GM23338 (cell line): ENCODE results near the gene PTPRS. TPM values are rescaled to one million over a fixed set of nuclear protein-coding genes. Genes with fewer than 3 reads are reported as not detected.
"Not testable (repeated sequence)": the region's sequence is repeated elsewhere in the genome, so short reads cannot be mapped to it uniquely, and the experiment has no call there.

Experiments
- ATAC-seq: fragments of 200-7000 bp; cut with Tn5 transposase; 3 replicates; pipeline ENCODE4 v1.9.1; 2020
- DNase-seq: peaks from one replicate; pipeline ENCODE4 v3.0.0-alpha.2; 2015; ENCODE audit warnings: low spot score
- H2AFZ ChIP-seq: fragments of 200-600 bp; sonication (generic); 2 replicates; pipeline ENCODE4 v1.8.0; 2016; ENCODE audit warnings: antibody characterized with exemption, mild to moderate bottlenecking, moderate library complexity
- H3F3A ChIP-seq: fragments of 200-600 bp; sonication (generic); replicated peaks from 2 replicates; pipeline ENCODE4 v1.8.0; 2017; ENCODE audit warnings: antibody characterized with exemption, mixed run types, low read depth
- H3K27ac ChIP-seq: fragments of 200-600 bp; sonication (generic); 2 replicates; pipeline ENCODE4 v1.6.1; 2016; ENCODE audit warnings: low read depth
- H3K27me3 ChIP-seq: fragments of 200-600 bp; sonication (generic); 2 replicates; pipeline ENCODE4 v1.8.0; 2016; ENCODE audit warnings: mild to moderate bottlenecking, mixed run types, moderate library complexity; ENCODE audit not compliant: insufficient read depth
- H3K36me3 ChIP-seq: fragments of 200-600 bp; sonication (generic); 2 replicates; pipeline ENCODE4 v1.8.0; 2016; ENCODE audit warnings: mild to moderate bottlenecking; ENCODE audit not compliant: insufficient read depth
- H3K4me1 ChIP-seq: fragments of 200-600 bp; sonication (generic); 2 replicates; pipeline ENCODE4 v1.8.0; 2016; ENCODE audit warnings: mild to moderate bottlenecking, moderate library complexity; ENCODE audit not compliant: insufficient read depth
- H3K4me2 ChIP-seq: fragments of 200-600 bp; sonication (generic); 2 replicates; pipeline ENCODE4 v1.7.1; 2017; ENCODE audit warnings: mixed run types
- H3K4me3 ChIP-seq: fragments of 200-600 bp; sonication (generic); 2 replicates; pipeline ENCODE4 v1.6.1; 2016; ENCODE audit warnings: mixed run types
- H3K79me2 ChIP-seq: fragments of 200-600 bp; sonication (generic); replicated peaks from 2 replicates; pipeline ENCODE4 v1.8.0; 2017; ENCODE audit warnings: mild to moderate bottlenecking; ENCODE audit not compliant: insufficient read depth
- H3K9me2 ChIP-seq: fragments of 200-600 bp; sonication (generic); 2 replicates; pipeline ENCODE4 v1.8.0; 2017; ENCODE audit not compliant: insufficient read depth
- H4K20me1 ChIP-seq: fragments of 200-600 bp; sonication (generic); replicated peaks from 2 replicates; pipeline ENCODE4 v1.8.0; 2017; ENCODE audit warnings: mild to moderate bottlenecking; ENCODE audit not compliant: insufficient read depth
- H3K27ac Mint-ChIP-seq: 2 replicates; pipeline ENCODE4 v1.8.0; 2020; ENCODE audit warnings: inconsistent platforms, mild to moderate bottlenecking, moderate library complexity, mixed read lengths
- H3K27me3 Mint-ChIP-seq: 3 replicates; pipeline ENCODE4 v1.8.0; 2022; ENCODE audit warnings: low read depth, mild to moderate bottlenecking, moderate library complexity, mixed read lengths, inconsistent platforms; ENCODE audit not compliant: insufficient read depth, poor library complexity
- H3K36me3 Mint-ChIP-seq: 3 replicates; pipeline ENCODE4 v1.8.0; 2021; ENCODE audit warnings: low read depth, mild to moderate bottlenecking, inconsistent platforms, moderate library complexity, mixed read lengths
- H3K4me1 Mint-ChIP-seq: 3 replicates; pipeline ENCODE4 v1.8.0; 2020; ENCODE audit warnings: mild to moderate bottlenecking, inconsistent platforms, mixed read lengths
- H3K4me3 Mint-ChIP-seq: 3 replicates; pipeline ENCODE4 v1.8.0; 2021; ENCODE audit warnings: moderate library complexity, mild to moderate bottlenecking, inconsistent platforms, mixed read lengths
- H3K9me3 Mint-ChIP-seq: 3 replicates; pipeline ENCODE4 v1.8.0; 2020; ENCODE audit warnings: moderate library complexity, mild to moderate bottlenecking, inconsistent platforms, mixed read lengths
- CREB1 ChIP-seq: fragments of 250-450 bp; sonication (Bioruptor Pico); IDR thresholded peaks from 2 replicates; pipeline ENCODE4 v1.5.0; 2020; ENCODE audit warnings: low read depth, mild to moderate bottlenecking, moderate library complexity
- EZH2 ChIP-seq: fragments of 200-600 bp; sonication (generic); IDR thresholded peaks from one replicate; pipeline ENCODE4 v1.8.0; 2017; ENCODE audit warnings: antibody characterized with exemption, mild to moderate bottlenecking, low read depth; ENCODE audit not compliant: unreplicated experiment
- JUNB ChIP-seq: IDR thresholded peaks from one replicate; pipeline ENCODE4 v1.6.1; 2016; ENCODE audit warnings: antibody characterized with exemption; ENCODE audit not compliant: unreplicated experiment
- POLR2AphosphoS5 ChIP-seq: IDR thresholded peaks from 2 replicates; pipeline ENCODE4 v1.6.1; 2016; ENCODE audit warnings: antibody characterized with exemption, low read depth
- polyA plus RNA-seq: library from polyadenylated mRNA; unstranded; fragments of >200 nt; fragmentation: Nextera tagmentation; extraction: Ambion mirVana; gene quantifications from 2 replicates; pipeline ENCODE4 v1.2.1, GENCODE V29; 2016
- total RNA-seq: library from RNA; depleted of rRNA; stranded (reverse); fragments of >200 nt; shearing (Covaris generic); gene quantifications from 2 replicates; pipeline ENCODE4 v1.2.3, GENCODE V29; 2014
- TF ChIP-seq, protein P1 (sequence below): IDR thresholded peaks from 2 replicates; pipeline ENCODE4 v1.6.1; 2016; ENCODE audit warnings: antibody characterized with exemption

PTPRS gene
- total and polyA plus RNA-seq, 2 experiments from 2014 or later, result 20.7 to 290 TPM

DNA sequence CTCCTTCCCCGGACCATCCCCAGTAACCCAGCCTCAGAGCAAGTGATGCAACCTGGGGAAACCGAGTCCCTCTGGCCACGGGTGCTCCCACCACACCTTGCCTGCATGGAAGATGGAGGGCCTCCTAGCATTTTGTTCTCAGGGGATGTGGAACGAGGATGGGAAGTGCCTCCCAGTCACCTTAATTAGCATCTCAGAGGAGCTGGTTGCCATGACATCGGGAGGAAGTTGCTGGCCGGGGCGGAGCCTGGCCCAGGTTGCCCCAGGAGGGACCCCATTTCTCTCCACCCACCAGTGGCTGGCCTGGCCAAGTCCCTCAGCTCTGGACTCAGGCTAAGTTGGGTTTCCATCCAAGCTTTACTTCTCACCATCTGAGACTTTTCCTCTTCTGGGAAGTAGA lies 24.1 kb upstream of the PTPRS start:
- Mint-ChIP-seq H3K4me3 (no peak overlapping the region), H3K9me3 (no peaks in the 10 kb centered on the region), H3K36me3 (no peaks in the 10 kb centered on the region), H3K27ac (no peak overlapping the region), H3K27me3 (peaks cover 7% of the 10 kb centered on the region), H3K4me1 (peaks cover 4% of the 10 kb centered on the region)
- Histone ChIP-seq H4K20me1 (no peaks in the 10 kb centered on the region), H3K79me2 (no peaks in the 10 kb centered on the region), H3K27ac (no peak overlapping the region), H3K9me2 (no peaks in the 10 kb centered on the region), H3K36me3 (no peaks in the 10 kb centered on the region), H3K27me3 (no peaks in the 10 kb centered on the region), H3K4me2 (0 out of 2 replicates have a peak overlapping the region, but pooled peaks have one; percentile 22), H3K4me1 (no peaks in the 10 kb centered on the region), H3K4me3 (no peak overlapping the region), H3F3A (no peaks in the 10 kb centered on the region), H2AFZ (peak overlapping the region; percentile 6; the same call in 1 of the 2 replicates)
- TF ChIP-seq EZH2 (no peak), POLR2AphosphoS5 (0 out of 2 replicates have a peak, but pooled peaks have one; percentile 30)
- ATAC-seq (peak; percentile 99), DNase-seq (peak; percentile 92)

DNA sequence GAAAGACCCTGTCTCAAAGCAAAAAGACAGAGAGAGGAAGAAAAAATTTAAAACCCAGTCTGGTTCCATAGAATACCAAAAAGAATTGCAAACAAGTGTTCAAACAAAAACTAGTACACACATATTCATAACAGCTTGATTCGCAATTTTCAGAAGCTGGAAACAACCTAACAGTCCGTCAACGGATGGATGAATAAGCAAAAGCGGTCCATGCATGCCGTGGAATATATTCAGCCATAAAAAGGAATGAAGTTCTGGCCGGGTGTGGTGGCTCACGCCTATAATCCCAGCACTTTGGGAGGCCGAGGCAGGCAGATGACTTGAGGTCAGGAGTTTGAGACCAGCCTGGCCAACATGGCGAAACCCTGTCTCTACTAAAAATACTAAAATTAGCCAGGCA lies 21.2 kb upstream of the PTPRS start:
- not testable (repeated sequence) for DNase-seq, H2AFZ ChIP-seq, H3K36me3 ChIP-seq, H3F3A ChIP-seq, H3K79me2 ChIP-seq, H3K27me3 ChIP-seq, H3K4me2 ChIP-seq, ATAC-seq, H3K27ac Mint-ChIP-seq, H3K4me1 Mint-ChIP-seq, H3K4me3 Mint-ChIP-seq, H3K27ac ChIP-seq, H3K9me3 Mint-ChIP-seq, H3K9me2 ChIP-seq, H3K36me3 Mint-ChIP-seq, H3K4me3 ChIP-seq, H3K4me1 ChIP-seq, H4K20me1 ChIP-seq
- peaks cover 11% of the 10 kb centered on the region for H3K27me3 Mint-ChIP-seq

DNA sequence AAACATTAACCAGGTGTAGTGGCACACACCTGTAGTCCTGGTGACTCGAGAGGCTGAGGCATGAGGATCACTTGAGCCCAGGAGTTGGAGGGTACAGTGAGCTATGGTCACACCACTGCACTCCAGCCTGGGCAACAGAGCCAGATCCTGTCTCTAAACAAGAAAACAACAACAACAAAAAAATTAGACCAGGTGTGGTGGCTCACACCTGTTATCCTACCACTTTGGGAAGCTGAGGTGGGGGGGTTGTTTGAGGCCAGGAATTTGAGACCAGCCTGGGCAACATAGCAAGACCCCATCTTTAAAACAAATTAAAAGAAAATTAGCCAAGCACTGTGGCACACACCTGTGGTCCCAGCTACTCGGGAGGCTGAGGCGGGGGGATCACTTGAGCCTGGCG lies 20.8 kb upstream of the PTPRS start:
- Histone ChIP-seq H3K4me1 (no peaks in the 10 kb centered on the region), H3K27ac (no peak overlapping the region), H3K36me3 (no peaks in the 10 kb centered on the region), H3K9me2 (no peaks in the 10 kb centered on the region), H3F3A (no peaks in the 10 kb centered on the region), H3K4me2 (no peak overlapping the region), H2AFZ (no peak overlapping the region), H4K20me1 (no peaks in the 10 kb centered on the region), H3K79me2 (no peaks in the 10 kb centered on the region), H3K4me3 (no peak overlapping the region), H3K27me3 (no peaks in the 10 kb centered on the region)
- TF ChIP-seq JUNB (no peak), CREB1 (no peak)
- TF ChIP-seq, protein P1, sequence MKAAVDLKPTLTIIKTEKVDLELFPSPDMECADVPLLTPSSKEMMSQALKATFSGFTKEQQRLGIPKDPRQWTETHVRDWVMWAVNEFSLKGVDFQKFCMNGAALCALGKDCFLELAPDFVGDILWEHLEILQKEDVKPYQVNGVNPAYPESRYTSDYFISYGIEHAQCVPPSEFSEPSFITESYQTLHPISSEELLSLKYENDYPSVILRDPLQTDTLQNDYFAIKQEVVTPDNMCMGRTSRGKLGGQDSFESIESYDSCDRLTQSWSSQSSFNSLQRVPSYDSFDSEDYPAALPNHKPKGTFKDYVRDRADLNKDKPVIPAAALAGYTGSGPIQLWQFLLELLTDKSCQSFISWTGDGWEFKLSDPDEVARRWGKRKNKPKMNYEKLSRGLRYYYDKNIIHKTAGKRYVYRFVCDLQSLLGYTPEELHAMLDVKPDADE, result no peak
- H3K27ac Mint-ChIP-seq, result no peak overlapping the region
- no peak for DNase-seq
- ATAC-seq, result no peak
- no peak overlapping the region for H3K4me3 Mint-ChIP-seq
- H3K4me1 Mint-ChIP-seq, result peaks cover 4% of the 10 kb centered on the region
- no peaks in the 10 kb centered on the region for H3K36me3 Mint-ChIP-seq
- peaks cover 11% of the 10 kb centered on the region for H3K27me3 Mint-ChIP-seq
- H3K9me3 Mint-ChIP-seq, result no peaks in the 10 kb centered on the region; the same call in 2 of the 3 replicates
